ENCODE results near the gene RPS6KA2.

RPS6KA2 gene

GRCh38 chr6:166655713-166656229 is 28.7 kb upstream of the RPS6KA2 start:
- Mint-ChIP-seq H3K9me3 (no peaks in the 10 kb centered on the region), H3K4me1 (peaks cover 17% of the 10 kb centered on the region), H3K4me3 (no peak overlapping the region), H3K27me3 (ENCODE audit: low read depth) (peaks cover 14% of the 10 kb centered on the region), H3K27ac (no peak overlapping the region), H3K36me3 (ENCODE audit: low read depth) (no peaks in the 10 kb centered on the region)
- no peak for TF ChIP-seq CTCF (IDR thresholded peaks at IDR 0.05; ENCODE audit: unreplicated experiment in 3 of 3)

- peaks cover 17% of the 10 kb centered on the region for H3K4me1 Mint-ChIP-seq
- H3K27ac Mint-ChIP-seq = no peak overlapping the region
- peaks cover 14% of the 10 kb centered on the region for H3K27me3 Mint-ChIP-seq (ENCODE audit: low read depth)
- no peak for TF ChIP-seq CTCF (IDR thresholded peaks at IDR 0.05; ENCODE audit: unreplicated experiment in 3 of 3)
- H3K9me3 Mint-ChIP-seq = no peaks in the 10 kb centered on the region
- no peak overlapping the region for H3K4me3 Mint-ChIP-seq
- H3K36me3 Mint-ChIP-seq (ENCODE audit: low read depth) = no peaks in the 10 kb centered on the region
Measured at GRCh38 chr6:166655251-166655650, 28.2 kb upstream of the RPS6KA2 start.

GRCh38 chr6:166654573-166654972 is 27.5 kb upstream of the RPS6KA2 start:
- Mint-ChIP-seq H3K4me3 (no peak overlapping the region), H3K9me3 (no peaks in the 10 kb centered on the region), H3K4me1 (peaks cover 17% of the 10 kb centered on the region), H3K27me3 (ENCODE audit: low read depth) (peaks cover 14% of the 10 kb centered on the region), H3K27ac (no peak overlapping the region), H3K36me3 (ENCODE audit: low read depth) (no peaks in the 10 kb centered on the region)
- no peak for TF ChIP-seq CTCF (IDR thresholded peaks at IDR 0.05; ENCODE audit: unreplicated experiment in 3 of 3)

- no peaks in the 10 kb centered on the region for H3K36me3 Mint-ChIP-seq (ENCODE audit: low read depth)
- no peak overlapping the region for H3K27ac Mint-ChIP-seq
- peaks cover 12% of the 10 kb centered on the region for H3K4me1 Mint-ChIP-seq
- peaks cover 4% of the 10 kb centered on the region for H3K27me3 Mint-ChIP-seq (ENCODE audit: low read depth)
- H3K4me3 Mint-ChIP-seq = no peak overlapping the region
- no peak for TF ChIP-seq CTCF (IDR thresholded peaks at IDR 0.05; ENCODE audit: unreplicated experiment in 3 of 3)
- no peaks in the 10 kb centered on the region for H3K9me3 Mint-ChIP-seq
Measured at GRCh38 chr6:166653639-166653941, 26.5 kb upstream of the RPS6KA2 start.

- Mint-ChIP-seq H3K4me1 (no peaks in the 10 kb centered on the region), H3K9me3 (no peaks in the 10 kb centered on the region), H3K36me3 (ENCODE audit: low read depth) (no peaks in the 10 kb centered on the region), H3K27ac (no peak overlapping the region), H3K27me3 (ENCODE audit: low read depth) (no peaks in the 10 kb centered on the region), H3K4me3 (no peak overlapping the region)
- TF ChIP-seq CTCF (IDR thresholded peaks at IDR 0.05; ENCODE audit: unreplicated experiment in 3 of 3) = no peak
Measured at GRCh38 chr6:166650824-166651807, 24.1 kb upstream of the RPS6KA2 start.

- no peaks in the 10 kb centered on the region for H3K4me1 Mint-ChIP-seq
- H3K9me3 Mint-ChIP-seq = no peaks in the 10 kb centered on the region
- no peak for TF ChIP-seq CTCF (IDR thresholded peaks at IDR 0.05; ENCODE audit: unreplicated experiment in 3 of 3)
- no peak overlapping the region for H3K4me3 Mint-ChIP-seq
- H3K27me3 Mint-ChIP-seq (ENCODE audit: low read depth) = no peaks in the 10 kb centered on the region
- H3K36me3 Mint-ChIP-seq (ENCODE audit: low read depth) = no peaks in the 10 kb centered on the region
- no peak overlapping the region for H3K27ac Mint-ChIP-seq
Measured at GRCh38 chr6:166650047-166650446, 23.0 kb upstream of the RPS6KA2 start.
